HCT116 (cell line): ENCODE measurements around the gene NMB. TPM values are rescaled to one million over a fixed set of nuclear protein-coding genes. Genes with fewer than 3 reads are reported as not detected.
"Not testable (repeated sequence)": the region's sequence is repeated elsewhere in the genome, so short reads cannot be mapped to it uniquely, and the experiment has no call there.

Experiments
- ATAC-seq: fragments of 200-7000 bp; cut with Tn5 transposase; 2 replicates; pipeline ENCODE4 v1.9.1; 2020; ENCODE audit warnings: mild to moderate bottlenecking, moderate library complexity
- BruUV-seq: library from RNA; stranded (reverse); fragments of 400-500 nt; replicated peaks from 2 replicates; lab custom pipeline; 2021; lab: Mats Ljungman, UMichigan
- CTCF ChIA-PET: fragments of 300-600 bp; sonication (Branson Sonifier 250); formaldehyde crosslinking; loops from one replicate; lab custom pipeline; 2021; ENCODE audit warnings: antibody characterized with exemption; lab: Charles Lee
- POLR2A ChIA-PET: fragments of 300-600, 350-600 bp; sonication (Branson Sonifier 250); formaldehyde crosslinking; loops from one replicate; lab custom pipeline; 2021; ENCODE audit warnings: antibody characterized with exemption; lab: Charles Lee
- RAD21 ChIA-PET, 2 experiments: fragments of 300-600 bp; sonication (Branson Sonifier 250); formaldehyde crosslinking; loops; one replicate each; lab custom pipeline; 2023; ENCODE audit warnings: low total read pairs in 2 of 2; ENCODE audit not compliant: uncharacterized antibody in 2 of 2, unreplicated experiment in 2 of 2, low non-redundant PET in 1 of 2; lab: Charles Lee
- DNase-seq: peaks from one replicate; pipeline ENCODE4 v3.0.0-alpha.2; 2010; ENCODE audit warnings: low read depth, low spot score
- H2AFZ ChIP-seq: fragments of 200-600 bp; shearing (Covaris generic), sonication (generic); 2 replicates; pipeline ENCODE4 v1.6.1; 2017; ENCODE audit warnings: low read depth, mixed run types, mixed read lengths, antibody characterized with exemption, low read length; ENCODE audit not compliant: poor library complexity, severe bottlenecking
- H3K27ac ChIP-seq: 2 replicates; pipeline ENCODE4 v1.5.1; 2012; ENCODE audit warnings: low read depth, low read length
- H3K27me3 ChIP-seq: fragments of 200-600 bp; sonication (generic); 2 replicates; pipeline ENCODE4 v1.6.1; 2016; ENCODE audit warnings: mixed run types, low read length, mixed read lengths; ENCODE audit not compliant: insufficient read depth
- H3K36me3 ChIP-seq, 2 experiments: fragments of 200-500 bp in 1 of 2; fragments of 200-600 bp in 1 of 2; sonication (Bioruptor generic) in 1 of 2; sonication (generic) in 1 of 2; 2 replicates each; pipeline versions ENCODE4 v1.5.1 to v1.6.1; 2014 to 2016; ENCODE audit warnings: low read length in 2 of 2, inconsistent platforms in 1 of 2, mixed read lengths in 1 of 2, mixed run types in 1 of 2; ENCODE audit not compliant: insufficient read depth in 2 of 2, control insufficient read depth in 1 of 2
- H3K4me1 ChIP-seq, 2 experiments: fragments of 200-600 bp in 1 of 2; sonication (generic) in 1 of 2; 2 replicates each; pipeline versions ENCODE4 v1.5.1 to v1.6.1; 2012 to 2017; ENCODE audit warnings: low read length in 2 of 2, inconsistent platforms in 1 of 2, mild to moderate bottlenecking in 1 of 2, mixed read lengths in 1 of 2, mixed run types in 1 of 2, moderate library complexity in 1 of 2; ENCODE audit not compliant: insufficient read depth in 2 of 2, control insufficient read depth in 1 of 2
- H3K4me2 ChIP-seq: fragments of 200-600 bp; sonication (generic); 2 replicates; pipeline ENCODE4 v1.6.1; 2017; ENCODE audit warnings: mixed run types, low read length, mixed read lengths
- H3K4me3 ChIP-seq, 2 experiments: fragments of 200-600 bp in 1 of 2; sonication (generic) in 1 of 2; replicated peaks in 1 of 2; 2 replicates each; pipeline ENCODE4 v1.5.1; 2011 to 2016; ENCODE audit warnings: low read length in 2 of 2, control low read depth in 1 of 2, low read depth in 1 of 2, mild to moderate bottlenecking in 1 of 2, mixed read lengths in 1 of 2, mixed run types in 1 of 2
- H3K79me2 ChIP-seq: fragments of 200-600 bp; sonication (generic); 2 replicates; pipeline ENCODE4 v1.6.1; 2017; ENCODE audit warnings: mild to moderate bottlenecking, mixed run types, low read length, moderate library complexity, mixed read lengths; ENCODE audit not compliant: insufficient read depth
- H3K9ac ChIP-seq: fragments of 200-600 bp; sonication (generic); 2 replicates; pipeline ENCODE4 v1.6.1; 2016; ENCODE audit warnings: low read length, mixed read lengths
- H3K9me2 ChIP-seq: fragments of 200-600 bp; sonication (generic), shearing (Covaris generic); 2 replicates; pipeline ENCODE4 v1.6.1; 2017; ENCODE audit warnings: mixed run types, mild to moderate bottlenecking, moderate library complexity; ENCODE audit not compliant: insufficient read depth
- H3K9me3 ChIP-seq, 2 experiments: fragments of 200-500 bp in 1 of 2; fragments of 200-600 bp in 1 of 2; sonication (Bioruptor generic) in 1 of 2; sonication (generic) in 1 of 2; 2 replicates each; pipeline ENCODE4 v1.6.1; 2014 to 2017; ENCODE audit warnings: low read length in 2 of 2, mixed read lengths in 2 of 2, inconsistent platforms in 1 of 2, low read depth in 1 of 2, mild to moderate bottlenecking in 1 of 2, mixed run types in 1 of 2, moderate library complexity in 1 of 2; ENCODE audit not compliant: control insufficient read depth in 1 of 2, insufficient read depth in 1 of 2
- H4K20me1 ChIP-seq: fragments of 200-600 bp; sonication (generic), shearing (Covaris generic); 2 replicates; pipeline ENCODE4 v1.6.1; 2017; ENCODE audit warnings: mixed run types, mild to moderate bottlenecking, moderate library complexity; ENCODE audit not compliant: insufficient read depth
- CTCF ChIP-seq, 3 experiments: fragments of 200-600 bp in 1 of 3; sonication (generic) in 1 of 3; IDR thresholded peaks in 2 of 3; conservative IDR thresholded peaks in 1 of 3; 2 replicates each; pipeline ENCODE4 v1.5.1; 2012 to 2017; ENCODE audit warnings: low read depth in 2 of 3, low read length in 2 of 3, antibody characterized with exemption in 1 of 3, borderline replicate concordance in 1 of 3, control low read depth in 1 of 3, mild to moderate bottlenecking in 1 of 3, mixed read lengths in 1 of 3, mixed run types in 1 of 3, moderate library complexity in 1 of 3; ENCODE audit not compliant: insufficient read depth in 1 of 3
- EGR1 ChIP-seq: IDR thresholded peaks from 2 replicates; pipeline ENCODE4 v1.6.1; 2012; ENCODE audit warnings: low read depth
- ELF1 ChIP-seq: IDR thresholded peaks from 2 replicates; pipeline ENCODE4 v1.6.1; 2012; ENCODE audit warnings: low read depth, borderline replicate concordance
- EZH2 ChIP-seq: fragments of 200-600 bp; sonication (generic); IDR thresholded peaks from 2 replicates; pipeline ENCODE4 v1.6.1; 2017; ENCODE audit warnings: antibody characterized with exemption, mixed run types
- JUND ChIP-seq: IDR thresholded peaks from 2 replicates; pipeline ENCODE4 v1.6.1; 2012
- POLR2A ChIP-seq: IDR thresholded peaks from 2 replicates; pipeline ENCODE4 v1.7.0; 2011; ENCODE audit warnings: borderline replicate concordance; ENCODE audit not compliant: insufficient read depth, insufficient read length; ENCODE audit errors: extremely low read depth
- POLR2AphosphoS5 ChIP-seq: IDR thresholded peaks from 2 replicates; pipeline ENCODE4 v1.6.1; 2011; ENCODE audit warnings: mild to moderate bottlenecking, low read depth, low read length, moderate library complexity
- RAD21 ChIP-seq: IDR thresholded peaks from 2 replicates; pipeline ENCODE4 v1.6.1; 2012; ENCODE audit warnings: low read depth, mild to moderate bottlenecking
- SP1 ChIP-seq: IDR thresholded peaks from 2 replicates; pipeline ENCODE4 v1.6.1; 2012; ENCODE audit warnings: low read depth
- SRF ChIP-seq: IDR thresholded peaks from 2 replicates; pipeline ENCODE4 v1.6.1; 2012; ENCODE audit warnings: low read depth
- TCF7L2 ChIP-seq: IDR thresholded peaks from 2 replicates; pipeline ENCODE4 v1.7.0; 2011; ENCODE audit warnings: borderline replicate concordance, inconsistent platforms; ENCODE audit not compliant: insufficient read depth, insufficient read length; ENCODE audit errors: extremely low read depth
- YY1 ChIP-seq: IDR thresholded peaks from 2 replicates; pipeline ENCODE4 v1.6.1; 2011; ENCODE audit warnings: low read length, low read depth, moderate library complexity, mild to moderate bottlenecking; ENCODE audit not compliant: insufficient replicate concordance; ENCODE audit errors: extremely low read depth
- ZFX ChIP-seq: fragments of 450-650 bp; IDR thresholded peaks from 2 replicates; pipeline ENCODE4 v1.6.1; 2017
- ZNF274 ChIP-seq: fragments of 200-500 bp; sonication (Bioruptor generic); IDR thresholded peaks from 2 replicates; pipeline ENCODE4 v1.6.1; 2014; ENCODE audit warnings: mild to moderate bottlenecking, low read depth, low read length, inconsistent platforms
- intact Hi-C: fragments of 100-400 bp; cut with micrococcal nuclease; formaldehyde crosslinking; loops from 2 replicates; pipeline ENCODE4 v1.10.0; 2022
- total RNA-seq: library from RNA; stranded (reverse); gene quantifications from one replicate; pipeline ENCODE4 v1.2.1, GENCODE V29; 2021; ENCODE audit not compliant: unreplicated experiment
- TF ChIP-seq, protein P1 (sequence below): IDR thresholded peaks from 2 replicates; pipeline ENCODE4 v1.6.1; 2011; ENCODE audit warnings: mild to moderate bottlenecking, low read length, moderate library complexity; ENCODE audit not compliant: insufficient replicate concordance; ENCODE audit errors: extremely low read depth

The NMB gene
- total RNA-seq, 1 experiment from 2014 or later = 9.8 TPM

- Histone ChIP-seq H4K20me1 (no peaks in the 10 kb centered on the region; the same call in 1 of the 2 replicates), H3K9me2 (no peaks in the 10 kb centered on the region), H3K79me2 (peaks cover 67% of the 10 kb centered on the region), H3K36me3 (peaks cover 7 to 18% of the 10 kb centered on the region in 2 experiments; a peak in 2 of 4 replicates), H3K27ac (no peak overlapping the region), H2AFZ (no peak overlapping the region), H3K4me3 (no peak overlapping the region), H3K4me1 (peaks cover 17 to 33% of the 10 kb centered on the region in 2 experiments), H3K4me2 (no peak overlapping the region), H3K27me3 (no peaks in the 10 kb centered on the region)
- POLR2A ChIA-PET = no interaction called here
- BruUV-seq = no TSS peak
- DNase-seq = no peak
- CTCF ChIA-PET = interaction anchor here (0.7 kb wide), 1 partner anchor 17 kb away, joined by 3 read pairs; no protein-coding TSS in a partner anchor
- intact Hi-C loops = no loop called here
- no peak for TF ChIP-seq TCF7L2
- TF ChIP-seq EGR1 = no peak
- TF ChIP-seq, protein P1, sequence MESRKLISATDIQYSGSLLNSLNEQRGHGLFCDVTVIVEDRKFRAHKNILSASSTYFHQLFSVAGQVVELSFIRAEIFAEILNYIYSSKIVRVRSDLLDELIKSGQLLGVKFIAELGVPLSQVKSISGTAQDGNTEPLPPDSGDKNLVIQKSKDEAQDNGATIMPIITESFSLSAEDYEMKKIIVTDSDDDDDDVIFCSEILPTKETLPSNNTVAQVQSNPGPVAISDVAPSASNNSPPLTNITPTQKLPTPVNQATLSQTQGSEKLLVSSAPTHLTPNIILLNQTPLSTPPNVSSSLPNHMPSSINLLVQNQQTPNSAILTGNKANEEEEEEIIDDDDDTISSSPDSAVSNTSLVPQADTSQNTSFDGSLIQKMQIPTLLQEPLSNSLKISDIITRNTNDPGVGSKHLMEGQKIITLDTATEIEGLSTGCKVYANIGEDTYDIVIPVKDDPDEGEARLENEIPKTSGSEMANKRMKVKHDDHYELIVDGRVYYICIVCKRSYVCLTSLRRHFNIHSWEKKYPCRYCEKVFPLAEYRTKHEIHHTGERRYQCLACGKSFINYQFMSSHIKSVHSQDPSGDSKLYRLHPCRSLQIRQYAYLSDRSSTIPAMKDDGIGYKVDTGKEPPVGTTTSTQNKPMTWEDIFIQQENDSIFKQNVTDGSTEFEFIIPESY = no peak
- TF ChIP-seq POLR2AphosphoS5 = no peak
- TF ChIP-seq YY1 = no peak
- no peak for TF ChIP-seq SP1
- TF ChIP-seq EZH2 = no peak
- no peak for TF ChIP-seq SRF
- TF ChIP-seq RAD21 = no peak
- no peak for TF ChIP-seq POLR2A
- TF ChIP-seq ZFX = no peak
- TF ChIP-seq CTCF (IDR thresholded peaks at IDR 0.05 in 2 of 3, conservative IDR thresholded peaks at IDR 0.05 in 1 of 3; ENCODE audit: borderline replicate concordance in 1 of 3, insufficient read depth in 1 of 3, low read depth in 2 of 3, low read length in 2 of 3) = no peak
- TF ChIP-seq ELF1 = no peak
- no peak for TF ChIP-seq ZNF274
- TF ChIP-seq JUND = no peak
- TF ChIP-seq, all 23 proteins: peak for 0
- no peak overlapping the region for H3K9ac ChIP-seq
- RAD21 ChIA-PET = no interaction called here
- no peak for ATAC-seq
- no peaks in the 10 kb centered on the region for H3K9me3 ChIP-seq
Measured at GRCh38 chr15:84689858-84690257, 31.9 kb upstream of the NMB start.

GRCh38 chr15:84686446-84686845 is 28.4 kb upstream of the NMB start:
- H3K27me3 ChIP-seq, H3K9me2 ChIP-seq, H4K20me1 ChIP-seq, RAD21 ChIA-PET, POLR2A ChIA-PET, DNase-seq, BruUV-seq, CTCF ChIA-PET, H3K9ac ChIP-seq, H3K9me3 ChIP-seq, H3K27ac ChIP-seq, intact Hi-C loops, H3K4me3 ChIP-seq, ATAC-seq, H2AFZ ChIP-seq: not testable (repeated sequence)
- 0 out of 2 replicates have a peak overlapping the region, but pooled peaks have one; percentile 47 for H3K4me2 ChIP-seq
- peaks cover 13 to 27% of the 10 kb centered on the region in 2 experiments for H3K4me1 ChIP-seq
- H3K79me2 ChIP-seq = peaks cover 63% of the 10 kb centered on the region
- peaks cover 10 to 23% of the 10 kb centered on the region in 2 experiments; a peak in 3 of 4 replicates for H3K36me3 ChIP-seq
